ENCODE data around the gene FN3KRP.

FN3KRP gene

DNA sequence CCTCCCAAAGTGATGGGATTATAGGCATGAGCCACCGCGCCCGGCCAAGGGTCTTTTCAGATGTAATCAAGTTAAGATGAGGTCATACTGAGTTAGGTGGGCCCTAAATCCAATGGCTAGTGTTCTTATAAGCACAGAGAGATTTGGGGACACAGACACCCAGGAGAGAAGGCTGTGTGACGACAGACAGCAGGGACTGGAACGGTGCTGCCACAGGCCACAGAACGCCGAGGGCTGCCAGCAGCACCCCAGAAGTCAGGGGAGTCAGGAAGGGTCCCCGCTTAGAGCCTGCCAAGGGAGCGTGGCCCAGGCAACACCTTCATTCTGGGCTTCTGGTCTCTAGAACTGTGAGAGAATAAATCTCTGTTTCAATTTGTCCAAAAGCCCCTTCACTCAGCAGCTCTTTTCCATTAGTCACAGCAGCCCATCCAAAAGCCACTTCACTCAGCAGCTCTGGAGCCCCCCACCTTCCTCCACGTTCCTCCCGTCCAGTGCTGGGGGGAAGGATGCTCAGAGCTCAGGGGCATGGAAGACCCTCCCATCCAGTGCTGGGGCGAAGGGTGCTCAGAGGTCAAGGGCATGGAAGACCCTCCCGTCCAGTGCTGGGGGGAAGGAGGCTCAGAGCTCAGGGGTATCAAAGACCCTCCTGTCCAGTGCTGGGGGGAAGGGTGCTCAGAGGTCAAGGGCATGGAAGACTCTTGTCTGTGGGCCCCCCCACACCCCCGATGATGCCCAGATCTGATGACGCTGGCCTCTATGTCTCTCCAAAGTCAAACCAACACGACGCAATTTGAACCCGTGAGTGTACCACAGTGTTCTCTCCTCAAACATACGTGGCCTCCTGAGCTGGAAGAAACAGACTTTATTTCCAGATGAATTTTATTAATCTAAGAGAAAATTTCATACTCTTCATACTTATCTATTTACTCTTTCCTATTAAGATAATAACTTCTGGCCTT, 29.9 kb upstream of the FN3KRP start:
- no peak overlapping the region for H3K4me3 ChIP-seq (ENCODE audit: low read length)
- DNase-seq (ENCODE audit: low read depth, low spot score) = no peak

DNA sequence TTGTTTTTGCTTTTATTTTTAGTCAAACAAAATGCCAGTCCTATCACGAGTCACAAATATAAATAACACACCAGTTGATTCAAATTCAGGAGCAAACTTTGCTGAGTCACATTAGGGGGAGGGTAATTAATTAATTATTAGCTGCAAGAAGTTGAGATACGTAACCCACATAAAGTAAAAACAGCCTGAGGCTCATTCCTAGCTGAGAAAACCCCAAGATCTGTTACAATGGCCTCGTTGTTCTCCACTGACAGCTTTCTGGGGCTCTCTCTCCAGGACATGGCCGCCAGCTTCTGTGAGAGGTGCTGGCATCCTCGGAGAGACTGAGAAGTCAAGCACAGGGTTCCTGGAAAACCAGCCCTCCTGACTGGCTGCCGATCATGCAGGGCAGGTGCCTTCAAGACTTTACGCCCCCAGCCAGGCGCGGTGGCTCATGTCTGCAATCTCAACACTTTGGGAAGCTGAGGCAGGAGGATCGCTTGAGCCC, 29.1 kb upstream of the FN3KRP start:
- no peak for DNase-seq (ENCODE audit: low read depth, low spot score)
- no peak overlapping the region for H3K4me3 ChIP-seq (ENCODE audit: low read length)

DNA sequence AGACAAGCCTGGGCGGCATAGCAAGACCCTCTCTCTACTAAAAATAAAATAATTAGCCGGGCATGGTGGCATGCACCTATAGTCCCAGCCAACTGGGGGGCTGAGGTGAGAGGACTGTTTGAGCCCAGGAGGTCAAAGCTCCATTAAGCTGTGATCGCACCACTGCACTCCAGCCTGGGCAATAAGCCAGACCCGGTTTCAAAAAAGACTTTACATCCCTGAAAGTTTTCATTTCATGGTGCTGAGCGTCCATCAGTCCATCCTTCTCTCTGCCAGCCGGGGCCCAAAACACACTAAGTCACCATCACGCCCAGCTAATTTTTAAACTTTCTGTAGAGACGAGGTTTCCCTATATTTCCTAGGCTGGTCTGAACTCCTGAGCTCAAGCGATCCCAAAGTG, 28.6 kb upstream of the FN3KRP start:
- no peak overlapping the region for H3K4me3 ChIP-seq (ENCODE audit: low read length)
- no peak for DNase-seq (ENCODE audit: low read depth, low spot score)

DNA sequence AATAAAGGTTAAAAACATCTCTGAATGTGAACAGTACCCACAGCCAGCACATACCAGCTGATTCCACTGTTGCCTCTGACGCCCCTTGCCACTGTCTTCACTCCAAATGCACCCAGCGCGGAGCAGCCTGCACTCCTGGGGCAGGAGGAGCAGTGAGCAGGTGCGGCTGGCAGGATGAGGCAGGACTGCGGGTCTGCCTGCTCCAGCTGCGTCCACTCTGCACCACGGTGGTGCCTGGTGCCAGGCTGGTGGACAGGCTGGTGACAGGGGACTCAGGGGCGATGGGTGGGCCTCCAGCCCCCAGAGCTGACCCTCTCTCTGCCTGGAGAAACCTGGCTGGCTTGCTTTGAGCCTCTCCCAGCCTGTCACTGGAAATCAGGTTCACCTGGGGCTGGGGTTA, 27.4 kb upstream of the FN3KRP start:
- no peak for DNase-seq (ENCODE audit: low read depth, low spot score)
- H3K4me3 ChIP-seq (ENCODE audit: low read length) = no peak overlapping the region

DNA sequence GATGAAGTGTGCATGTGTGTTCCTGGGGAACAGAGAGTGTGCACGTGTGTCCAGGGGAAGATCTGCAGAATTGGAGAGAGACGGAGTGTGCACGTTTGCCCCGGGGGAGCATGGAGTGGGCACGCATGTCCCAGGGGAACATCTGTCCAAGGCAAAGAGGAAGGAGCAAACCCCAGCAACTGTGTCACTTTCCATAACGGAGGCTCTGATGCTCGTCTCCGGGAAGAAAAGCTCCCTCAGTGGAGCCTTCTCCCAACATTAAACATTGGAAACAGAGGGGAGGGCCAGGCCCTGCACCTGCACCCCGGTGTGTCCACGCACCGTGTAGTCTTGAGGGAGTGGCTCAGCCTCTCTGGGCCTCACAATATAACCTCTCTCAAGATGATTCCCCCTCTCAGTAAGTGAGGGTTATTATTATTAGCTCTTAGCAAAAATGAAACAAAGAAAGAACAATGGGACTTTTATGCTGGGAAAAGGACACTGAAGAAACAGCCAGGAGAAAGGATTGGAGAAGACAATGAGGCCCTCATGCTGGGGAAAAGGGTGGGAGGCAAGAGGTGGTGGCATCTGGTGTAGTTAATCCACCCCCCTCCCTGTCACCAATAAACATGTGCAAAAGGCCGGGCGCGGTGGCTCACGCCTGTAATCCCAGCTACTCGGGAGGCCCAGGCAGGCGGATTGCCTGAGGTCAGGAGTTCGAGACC, 25.6 kb upstream of the FN3KRP start:
- no peak for DNase-seq (ENCODE audit: low read depth, low spot score)
- no peak overlapping the region for H3K4me3 ChIP-seq (ENCODE audit: low read length)

DNA sequence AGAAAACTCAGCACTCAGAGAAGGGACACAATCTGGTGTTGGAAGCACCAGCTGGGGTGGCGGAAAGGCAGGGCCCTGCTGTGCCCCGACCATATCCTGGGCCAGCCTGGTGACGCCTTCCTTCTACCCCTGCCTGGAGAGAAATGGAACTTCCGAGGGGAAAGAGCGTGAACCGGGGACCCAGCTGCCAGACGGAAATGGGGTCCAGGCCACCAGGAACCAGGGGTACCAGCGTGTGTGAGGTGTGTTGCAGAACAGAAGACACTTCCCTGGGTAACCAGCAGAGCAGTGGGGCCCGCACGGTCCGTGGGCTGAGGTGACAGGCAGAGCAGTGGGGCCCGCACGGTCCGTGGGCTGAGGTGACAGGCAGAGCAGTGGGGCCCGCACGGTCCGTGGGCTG, 24.8 kb upstream of the FN3KRP start:
- H3K4me3 ChIP-seq (ENCODE audit: low read length) = no peak overlapping the region
- no peak for DNase-seq (ENCODE audit: low read depth, low spot score)

DNA sequence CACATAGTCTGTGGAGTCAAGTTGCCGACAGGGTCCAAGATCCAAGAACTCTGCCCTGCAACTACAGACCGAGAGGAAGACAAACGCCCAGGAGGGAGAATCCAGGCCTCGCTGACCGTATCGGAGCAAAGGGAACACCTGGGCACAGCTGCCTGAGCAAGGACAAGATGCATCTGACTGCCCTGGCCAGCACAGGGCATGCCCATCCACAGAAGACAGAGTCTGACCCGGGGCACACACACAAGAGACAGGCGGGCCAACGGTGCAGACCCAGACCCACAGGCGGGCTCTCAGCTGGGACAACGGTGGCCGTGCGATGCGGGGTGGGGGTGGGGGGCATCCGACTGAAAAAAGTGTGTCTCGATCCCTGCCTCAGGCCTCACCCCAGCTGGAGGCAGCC, 24.2 kb upstream of the FN3KRP start:
- no peak overlapping the region for H3K4me3 ChIP-seq (ENCODE audit: low read length)
- no peak for DNase-seq (ENCODE audit: low read depth, low spot score)

DNA sequence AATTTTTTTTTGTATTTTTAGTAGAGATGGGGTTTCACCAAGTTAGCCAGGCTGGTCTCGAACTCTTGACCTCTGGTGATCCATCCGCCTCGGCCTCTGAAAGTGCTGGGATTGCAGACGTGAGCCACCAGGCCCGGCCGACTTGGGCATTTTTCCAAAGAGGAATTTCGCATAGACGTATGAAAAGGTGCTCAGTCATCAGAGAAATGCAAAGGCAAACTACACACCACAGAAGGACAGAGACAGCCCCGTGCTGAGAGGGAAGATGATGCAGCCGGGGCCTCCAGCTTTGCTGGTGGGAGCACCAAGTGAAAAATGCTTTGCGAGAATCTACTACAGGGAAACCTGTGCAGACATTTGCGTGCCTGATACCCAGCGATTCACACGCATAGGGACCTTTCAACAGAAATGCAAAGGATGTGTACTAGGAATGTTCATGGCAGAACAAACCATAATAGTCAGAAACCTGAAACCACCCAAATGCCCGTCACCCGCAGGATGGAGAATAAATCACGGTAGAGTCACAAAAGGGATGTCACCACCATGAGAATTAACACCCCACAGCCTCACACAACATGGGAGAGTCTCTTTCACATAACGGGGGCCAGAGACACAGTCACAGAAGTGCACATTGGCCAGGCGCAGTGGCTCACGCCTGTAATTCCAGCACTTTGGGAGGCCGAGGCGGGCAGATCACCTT, 23.2 kb upstream of the FN3KRP start:
- no peak for DNase-seq (ENCODE audit: low read depth, low spot score)

DNA sequence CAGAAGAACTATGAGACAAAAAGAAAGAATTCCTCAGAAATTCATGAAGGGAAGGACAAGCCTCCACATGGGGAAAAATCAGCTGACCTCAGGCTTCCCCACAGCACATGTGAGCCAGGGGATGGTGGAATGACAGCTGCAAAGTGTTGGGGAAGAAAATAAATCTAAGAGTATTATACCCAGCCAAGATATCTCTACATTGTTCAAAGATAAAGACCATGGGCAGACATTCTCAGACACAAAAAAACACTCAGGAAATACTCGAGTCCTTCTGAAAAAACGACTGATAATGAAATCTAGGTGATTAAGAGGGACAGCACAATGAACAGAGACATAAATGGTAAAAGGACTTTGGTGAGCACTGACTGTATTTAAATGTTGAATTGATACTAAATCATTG, 21.9 kb upstream of the FN3KRP start:
- DNase-seq (ENCODE audit: low read depth, low spot score) = no peak
- H3K4me3 ChIP-seq (ENCODE audit: low read length) = no peak overlapping the region

More for the DNA sequence above, 23.2 kb upstream of the FN3KRP start:
- no peak overlapping the region for H3K4me3 ChIP-seq (ENCODE audit: low read length)

DNA sequence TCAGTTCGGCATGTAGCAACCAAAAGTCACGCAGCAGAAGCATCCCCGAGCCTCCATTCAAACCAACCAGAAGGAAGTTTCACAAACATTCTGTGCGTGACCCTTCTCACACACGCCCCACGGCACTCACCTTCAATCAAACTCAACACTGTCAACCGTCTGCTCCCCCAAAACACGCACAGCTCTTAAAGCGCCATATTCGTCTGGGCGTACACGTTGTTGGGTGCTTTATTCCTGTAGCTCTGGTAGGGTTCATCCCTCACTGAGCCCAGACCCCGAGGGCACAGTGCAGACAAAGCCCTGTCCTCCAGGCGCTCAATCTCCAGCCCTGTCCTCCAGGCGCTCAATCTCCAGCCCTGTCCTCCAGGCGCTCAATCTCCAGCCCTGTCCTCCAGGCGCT, 20.2 kb upstream of the FN3KRP start:
- no peak for DNase-seq (ENCODE audit: low read depth, low spot score)
- H3K4me3 ChIP-seq (ENCODE audit: low read length) = no peak overlapping the region

DNA sequence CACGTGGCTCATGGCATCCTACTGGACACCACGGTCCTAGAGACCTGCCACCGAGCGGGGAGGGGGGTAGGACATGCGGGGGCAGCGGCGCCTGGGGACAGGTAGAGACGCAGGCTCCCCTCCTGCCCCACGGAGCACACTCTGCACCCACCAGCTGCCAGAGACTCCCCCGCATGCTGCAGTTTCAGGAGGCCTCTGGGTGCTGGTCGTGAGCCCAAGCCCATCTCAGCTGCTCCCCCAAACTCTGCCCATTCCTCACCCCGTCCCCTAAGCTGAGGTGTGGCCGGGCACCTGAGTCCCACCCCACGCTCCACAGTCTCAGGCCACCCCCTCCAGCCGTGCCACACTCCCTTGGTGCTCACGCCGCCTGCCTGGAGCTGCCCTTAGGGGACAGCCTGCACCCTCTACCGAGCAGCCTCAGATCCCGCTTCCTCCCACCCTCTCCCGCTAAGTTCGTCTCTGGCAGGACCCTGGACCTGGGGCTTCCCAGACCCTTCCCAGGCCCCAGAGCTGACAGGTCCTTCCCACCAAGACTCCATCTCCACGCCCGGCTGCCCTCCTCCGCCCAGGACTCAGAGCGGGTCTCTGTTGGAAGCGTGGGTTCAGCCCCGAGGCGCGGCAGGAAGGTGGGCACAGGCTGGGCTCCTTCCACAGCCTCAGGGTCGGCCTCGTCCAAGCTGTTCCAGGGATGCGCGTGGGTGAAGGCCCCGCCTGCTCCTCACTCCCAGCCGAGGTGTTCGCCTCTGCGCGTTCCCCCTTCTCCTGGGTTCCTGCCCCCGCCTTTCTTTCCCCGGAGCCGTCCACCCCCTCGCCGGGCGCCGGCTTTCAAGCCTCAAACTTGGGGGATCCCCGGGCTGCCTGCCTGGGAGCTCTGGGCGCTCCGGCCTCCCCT, 19.3 kb upstream of the FN3KRP start:
- H3K4me3 ChIP-seq (ENCODE audit: low read length) = peak overlapping the region; percentile 22; the same call in 1 of the 2 replicates

DNA sequence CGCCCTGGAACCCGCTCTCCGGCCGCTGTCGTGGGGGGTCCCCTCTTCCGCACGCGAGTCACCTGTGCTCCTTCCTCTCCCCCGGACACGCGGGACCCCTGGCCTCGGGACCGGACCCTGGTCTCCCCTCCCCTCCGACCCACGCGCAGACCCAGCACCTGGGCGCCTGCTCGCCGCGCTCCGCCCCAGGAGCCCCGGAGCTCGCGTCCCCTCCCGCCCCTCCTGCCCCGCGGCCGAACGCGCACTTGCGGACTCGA, 18.8 kb upstream of the FN3KRP start:
- peak overlapping the region; percentile 52; the same call in 1 of the 2 replicates for H3K4me3 ChIP-seq (ENCODE audit: low read length)
- no peak for DNase-seq (ENCODE audit: low read depth, low spot score)

More for the DNA sequence above, 19.3 kb upstream of the FN3KRP start:
- DNase-seq (ENCODE audit: low read depth, low spot score) = no peak

DNA sequence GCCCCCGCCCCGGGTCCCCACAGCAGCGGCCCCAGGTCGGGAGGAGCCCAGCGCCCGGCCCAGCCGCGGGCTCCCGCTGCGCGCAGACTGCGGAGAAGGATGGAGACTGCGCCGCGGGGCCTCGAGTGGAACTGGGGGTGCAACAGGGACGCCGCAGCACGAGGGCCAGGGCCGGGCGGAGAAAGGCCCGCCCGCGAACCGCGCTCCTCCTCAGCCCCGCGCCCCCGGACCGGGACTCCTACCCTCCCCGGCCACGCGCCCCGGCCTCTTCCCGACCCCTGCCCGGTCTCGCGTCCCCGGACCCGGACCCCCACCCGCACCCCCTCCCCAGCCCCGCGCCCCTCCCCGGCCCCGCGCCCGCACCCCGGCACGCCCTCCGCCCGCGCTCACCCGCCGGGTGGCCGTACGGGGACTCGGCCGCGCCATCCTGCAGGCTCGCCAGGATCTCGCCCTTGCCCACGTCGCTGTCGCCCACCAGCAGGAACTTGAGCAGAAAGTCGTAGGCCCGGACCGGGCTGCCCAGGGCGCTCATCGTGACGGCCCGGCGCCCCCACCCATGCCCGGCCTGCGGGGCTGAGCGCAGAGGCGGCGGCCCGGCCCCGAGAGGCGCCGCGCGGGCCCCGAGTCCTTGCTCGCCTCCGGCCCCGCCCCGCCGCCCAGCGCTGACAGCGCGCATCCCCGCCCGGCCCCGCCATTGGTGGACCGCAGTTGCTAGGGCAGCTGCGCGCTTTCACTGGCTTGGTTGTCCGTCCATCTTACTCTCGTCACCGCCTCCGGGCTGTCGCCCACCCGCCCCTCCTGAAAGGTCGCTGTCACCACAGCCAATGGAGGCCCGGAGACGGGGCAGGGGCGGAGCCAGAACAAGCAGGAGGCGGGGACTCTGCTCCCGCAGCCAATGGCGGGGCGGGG, 18.2 kb upstream of the FN3KRP start, which contains the start of gene RAB40B:
RAB40B (minus strand) TSS at position 634 of the 909 bp plus-strand sequence; CDS start at position 532, 102 bp downstream.
- peak within 1 kb of the TSS; percentile 52 for H3K4me3 ChIP-seq (ENCODE audit: low read length)
- DNase-seq (ENCODE audit: low read depth, low spot score) = peak; percentile 96

DNA sequence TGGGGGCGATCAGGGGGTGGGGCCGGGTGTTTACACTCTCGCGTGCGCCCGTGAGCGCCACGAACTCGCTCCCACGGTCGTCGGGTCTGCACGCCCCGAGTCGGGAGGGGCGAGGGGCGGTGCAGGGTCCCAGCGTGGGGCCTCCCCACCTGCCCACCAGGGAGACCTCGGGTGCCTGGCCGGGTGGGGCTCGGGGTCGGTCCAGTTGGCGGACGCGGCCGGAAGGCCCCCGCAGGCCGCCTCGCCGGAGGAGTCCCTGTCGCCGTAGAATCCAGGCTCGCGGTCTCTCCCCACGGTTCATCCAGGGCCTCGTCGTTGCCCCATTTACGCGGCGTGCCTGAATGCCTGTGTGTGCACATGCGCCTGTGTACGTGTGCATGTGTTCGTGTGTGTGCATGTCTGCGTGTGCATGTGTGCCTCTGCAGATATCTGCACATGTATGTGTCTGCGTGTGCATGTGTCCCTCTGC, 17.5 kb upstream of the FN3KRP start:
- DNase-seq (ENCODE audit: low read depth, low spot score) = no peak
- H3K4me3 ChIP-seq (ENCODE audit: low read length) = peak overlapping the region; percentile 49

DNA sequence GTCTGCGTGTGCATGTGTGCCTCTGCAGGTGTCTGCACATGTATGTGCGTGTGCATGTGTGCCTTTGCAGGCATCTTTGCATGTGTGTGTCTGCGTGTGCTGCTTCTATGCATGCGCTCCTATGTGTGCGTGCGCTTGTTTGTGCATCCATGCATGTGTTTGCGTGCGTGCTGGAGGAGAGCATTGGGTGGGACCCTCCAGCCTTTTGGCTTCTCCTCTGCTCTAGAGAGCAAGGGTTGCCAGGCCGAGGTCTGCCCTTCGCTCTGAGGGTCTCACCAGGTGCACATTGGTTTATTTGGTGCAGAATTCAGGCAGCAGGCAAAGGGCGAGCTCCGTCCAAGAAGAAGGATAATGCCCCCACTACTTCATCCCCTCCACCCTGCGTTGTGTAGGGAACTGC, 17.0 kb upstream of the FN3KRP start:
- no peak for DNase-seq (ENCODE audit: low read depth, low spot score)
- no peak overlapping the region for H3K4me3 ChIP-seq (ENCODE audit: low read length)

DNA sequence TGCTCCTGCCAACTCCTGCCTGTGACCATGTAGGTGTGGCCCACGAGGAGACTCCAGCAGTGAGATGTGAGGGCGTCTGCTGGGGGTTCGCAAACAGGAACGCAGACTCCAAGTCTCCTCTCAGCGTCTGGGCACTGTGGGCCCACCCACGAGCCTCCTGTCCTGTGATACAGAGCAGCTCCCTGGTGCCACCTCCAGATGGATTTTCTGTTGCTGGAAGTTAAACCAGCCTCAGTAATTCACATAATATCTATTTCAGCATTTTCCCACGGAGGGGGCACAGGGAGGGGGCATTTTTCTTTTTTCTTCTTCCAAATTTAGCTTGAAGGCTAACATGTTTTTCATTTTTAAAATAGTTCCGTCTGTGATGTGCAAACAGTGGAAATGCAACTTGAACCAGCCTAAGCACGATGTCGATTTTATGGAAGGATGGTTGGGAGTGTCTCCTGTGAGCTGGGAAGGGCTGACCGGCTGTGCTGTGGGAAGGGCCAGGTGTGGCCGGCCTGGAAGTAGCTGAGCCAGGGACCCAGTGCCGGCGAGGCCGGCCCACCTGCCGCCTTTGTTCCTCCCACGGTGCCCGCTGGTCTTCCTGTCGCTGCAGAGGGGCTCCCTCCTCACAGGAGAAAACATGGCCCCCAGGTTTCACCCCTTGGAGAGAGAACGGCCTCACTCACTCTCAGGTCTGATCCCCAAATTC, 14.1 kb upstream of the FN3KRP start:
- no peak for DNase-seq (ENCODE audit: low read depth, low spot score)
- H3K4me3 ChIP-seq (ENCODE audit: low read length) = no peak overlapping the region
